ENCODE data around the gene ZNF142. TPM values are rescaled to one million over a fixed set of nuclear protein-coding genes. Genes with fewer than 3 reads are reported as not detected.

ZNF142 gene
- total RNA-seq, 1 donor from 2014 or later, result 28.0 TPM

- no peaks in the 10 kb centered on the region for H3K9me3 Mint-ChIP-seq (ENCODE audit: unreplicated experiment)
- H3K79me2 ChIP-seq (ENCODE audit: insufficient read depth, low read length), result no peaks in the 10 kb centered on the region
- no peaks in the 10 kb centered on the region for H3K27me3 ChIP-seq (ENCODE audit: insufficient read depth, low read length)
- no peak overlapping the region for H3K4me3 ChIP-seq (ENCODE audit: insufficient read depth, low read depth, low read length)
- no peak overlapping the region for H3K9ac ChIP-seq (ENCODE audit: low read length)
- H3K27ac Mint-ChIP-seq (ENCODE audit: unreplicated experiment), result no peak overlapping the region
- H3K27ac ChIP-seq (ENCODE audit: low read depth, low read length), result no peak overlapping the region
- H4K20me1 ChIP-seq (ENCODE audit: insufficient read depth, low read length), result no peaks in the 10 kb centered on the region
- H3K36me3 Mint-ChIP-seq (ENCODE audit: low read depth, unreplicated experiment), result peaks cover 3% of the 10 kb centered on the region
- peaks cover 4% of the 10 kb centered on the region for H3K27me3 Mint-ChIP-seq (ENCODE audit: low read depth, unreplicated experiment)
- H2AFZ ChIP-seq (ENCODE audit: low read depth, low read length), result no peak overlapping the region
- no peaks in the 10 kb centered on the region for H3K36me3 ChIP-seq (ENCODE audit: insufficient read depth, low read length)
- H3K4me1 Mint-ChIP-seq (ENCODE audit: low read depth, unreplicated experiment), result peaks cover 8% of the 10 kb centered on the region
- H3K9me3 ChIP-seq (ENCODE audit: insufficient read depth, low read depth, low read length), result no peaks in the 10 kb centered on the region
- H3K4me1 ChIP-seq (ENCODE audit: insufficient read depth, low read length), result no peaks in the 10 kb centered on the region
- no peak for TF ChIP-seq EZH2 (IDR thresholded peaks at IDR 0.05; ENCODE audit: insufficient read depth, low read length)
- TF ChIP-seq CTCF (IDR thresholded peaks at IDR 0.05; ENCODE audit: insufficient read depth, low read depth, low read length), result no peak
- H3K4me3 Mint-ChIP-seq (ENCODE audit: unreplicated experiment), result no peak overlapping the region
- no peak overlapping the region for H3K4me2 ChIP-seq (ENCODE audit: low read length)
- DNase-seq (ENCODE audit: low read depth) (no peak), FAIRE-seq (no peak)
These were observed 41.1 kb downstream of the ZNF142 start for GRCh38 chr2:218618102-218618860.

- H3K27me3 Mint-ChIP-seq (ENCODE audit: low read depth, unreplicated experiment), result peaks cover 13% of the 10 kb centered on the region
- Histone ChIP-seq H3K9ac (ENCODE audit: low read length) (no peak overlapping the region), H2AFZ (ENCODE audit: low read depth, low read length) (no peak overlapping the region), H3K27ac (ENCODE audit: low read depth, low read length) (no peak overlapping the region), H3K4me3 (ENCODE audit: insufficient read depth, low read depth, low read length) (no peak overlapping the region), H3K4me1 (ENCODE audit: insufficient read depth, low read length) (no peaks in the 10 kb centered on the region), H3K27me3 (ENCODE audit: insufficient read depth, low read length) (no peaks in the 10 kb centered on the region), H3K36me3 (ENCODE audit: insufficient read depth, low read length) (no peaks in the 10 kb centered on the region), H3K9me3 (ENCODE audit: insufficient read depth, low read depth, low read length) (no peaks in the 10 kb centered on the region), H4K20me1 (ENCODE audit: insufficient read depth, low read length) (no peaks in the 10 kb centered on the region), H3K4me2 (ENCODE audit: low read length) (no peak overlapping the region), H3K79me2 (ENCODE audit: insufficient read depth, low read length) (no peaks in the 10 kb centered on the region)
- FAIRE-seq (no peak), DNase-seq (ENCODE audit: low read depth) (no peak)
- no peaks in the 10 kb centered on the region for H3K4me1 Mint-ChIP-seq (ENCODE audit: low read depth, unreplicated experiment)
- H3K9me3 Mint-ChIP-seq (ENCODE audit: unreplicated experiment), result no peaks in the 10 kb centered on the region
- H3K36me3 Mint-ChIP-seq (ENCODE audit: low read depth, unreplicated experiment), result no peaks in the 10 kb centered on the region
- no peak for TF ChIP-seq EZH2 (IDR thresholded peaks at IDR 0.05; ENCODE audit: insufficient read depth, low read length)
- no peak for TF ChIP-seq CTCF (IDR thresholded peaks at IDR 0.05; ENCODE audit: insufficient read depth, low read depth, low read length)
- H3K4me3 Mint-ChIP-seq (ENCODE audit: unreplicated experiment), result no peak overlapping the region
- H3K27ac Mint-ChIP-seq (ENCODE audit: unreplicated experiment), result no peak overlapping the region
These were observed 43.5 kb downstream of the ZNF142 start for GRCh38 chr2:218615868-218616315.
